GM21619 (cell line): ENCODE results near the gene INHBC.

ENCODE experiments used
- ATAC-seq: cut with Tn5 transposase; IDR thresholded peaks from one replicate; pipeline ENCODE4 v1.9.1; 2021; ENCODE audit not compliant: unreplicated experiment

Gene INHBC

GRCh38 chr12:57452937-57453509, 18.4 kb downstream of the INHBC start:
- peak; percentile 41 for ATAC-seq

GRCh38 chr12:57454213-57454565, 19.6 kb downstream of the INHBC start:
- no peak for ATAC-seq

- ATAC-seq: no peak
Measured at GRCh38 chr12:57454566-57455373, 20.2 kb downstream of the INHBC start, which contains the start of gene INHBE. Gene INHBE, plus strand, starts transcription at chr12:57455307. Its CDS starts 230 bp downstream, at chr12:57455537.

- no peak for ATAC-seq
Measured at GRCh38 chr12:57455374-57456144, 21.0 kb downstream of the INHBC start.

GRCh38 chr12:57456145-57456700, 21.6 kb downstream of the INHBC start:
- peak; percentile 34 for ATAC-seq

- ATAC-seq: no peak
Measured at GRCh38 chr12:57456737-57457490, 22.3 kb downstream of the INHBC start.

- ATAC-seq: no peak
Measured at GRCh38 chr12:57458665-57459054, 24.1 kb downstream of the INHBC start.

GRCh38 chr12:57459055-57459749, 24.6 kb downstream of the INHBC start:
- ATAC-seq: peak; percentile 51

- no peak for ATAC-seq
Measured at GRCh38 chr12:57459750-57460467, 25.3 kb downstream of the INHBC start, which contains the start of gene GLI1. Gene GLI1, plus strand, starts transcription at chr12:57459785. Its CDS starts 3,907 bp downstream, at chr12:57463692.

- no peak for ATAC-seq
Measured at GRCh38 chr12:57460468-57460784, 25.8 kb downstream of the INHBC start.

- ATAC-seq: no peak
Measured at GRCh38 chr12:57460841-57461275, 26.3 kb downstream of the INHBC start.

- ATAC-seq: no peak
Measured at GRCh38 chr12:57461276-57461916, 26.8 kb downstream of the INHBC start.

- no peak for ATAC-seq
Measured at GRCh38 chr12:57461917-57462250, 27.3 kb downstream of the INHBC start.

GRCh38 chr12:57462251-57462911, 27.8 kb downstream of the INHBC start:
- peak; percentile 51 for ATAC-seq

- no peak for ATAC-seq
Measured at GRCh38 chr12:57462912-57463253, 28.3 kb downstream of the INHBC start.

- ATAC-seq: no peak
Measured at GRCh38 chr12:57464569-57464968, 30.0 kb downstream of the INHBC start.

- no peak for ATAC-seq
Measured at GRCh38 chr12:57465030-57465746, 30.6 kb downstream of the INHBC start.
